ENCODE results near the gene DTNB.

DTNB gene

DNA sequence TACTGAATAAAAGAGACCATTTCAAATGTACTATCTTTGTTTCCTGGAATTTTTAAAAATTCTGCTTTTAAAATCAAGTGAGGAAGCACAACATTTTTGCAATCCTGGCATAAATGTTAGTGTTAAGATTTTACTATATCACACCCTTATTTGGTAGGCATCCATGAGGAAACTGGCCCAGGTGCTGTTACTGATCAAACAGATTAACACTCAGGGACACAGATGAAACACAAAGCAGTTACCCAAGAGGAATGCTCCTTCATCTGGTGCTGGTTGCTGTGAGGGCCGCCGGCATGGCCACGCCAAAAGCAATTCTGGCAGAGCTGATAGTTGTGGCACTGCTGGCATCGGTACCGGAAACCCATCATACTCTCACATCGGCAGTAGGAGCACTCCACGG is 96.8 kb downstream of the DTNB start:
- Histone ChIP-seq H3K27me3 (ENCODE audit: control insufficient read depth in 2 of 2, insufficient read depth in 2 of 2, low read length in 2 of 2) (no peaks in the 10 kb centered on the region), H3K4me3 (ENCODE audit: low read length in 2 of 2) (no peak overlapping the region), H3K4me1 (ENCODE audit: control insufficient read depth in 2 of 2, insufficient read depth in 2 of 2, low read length in 2 of 2) (peaks cover 0 to 4% of the 10 kb centered on the region in 2 donors), H3K27ac (ENCODE audit: low read depth in 2 of 2, low read length in 2 of 2) (no peak overlapping the region), H3K9me3 (ENCODE audit: control insufficient read depth in 2 of 2, low read length in 2 of 2) (no peaks in the 10 kb centered on the region), H3K36me3 (ENCODE audit: control insufficient read depth in 2 of 2, insufficient read depth in 2 of 2, low read length in 2 of 2) (no peaks in the 10 kb centered on the region), H3K9ac (ENCODE audit: low read depth in 1 of 2, low read length in 2 of 2) (no peak overlapping the region)

DNA sequence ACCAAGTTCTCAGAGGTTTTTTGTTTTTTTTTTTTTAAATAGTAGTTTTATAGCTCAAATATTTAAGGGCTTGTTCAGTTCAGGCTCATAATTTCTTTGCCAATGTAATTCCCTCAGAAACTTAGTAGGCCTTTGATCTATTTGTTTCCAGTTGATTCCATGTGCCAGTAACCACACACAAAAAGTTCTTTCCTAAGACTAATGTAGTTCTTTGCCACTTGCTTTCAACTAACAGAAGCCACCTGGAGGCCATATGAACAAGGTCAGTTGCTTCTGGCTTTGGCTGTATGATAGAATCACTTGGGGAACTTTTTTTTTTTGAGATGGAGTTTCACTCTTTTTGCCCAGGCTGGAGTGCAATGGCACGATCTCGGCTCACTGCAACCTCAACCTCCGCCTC is 100.7 kb downstream of the DTNB start:
- Histone ChIP-seq H3K27ac (ENCODE audit: low read depth in 2 of 2, low read length in 2 of 2) (no peak overlapping the region), H3K4me3 (ENCODE audit: low read length in 2 of 2) (no peak overlapping the region), H3K27me3 (ENCODE audit: control insufficient read depth in 2 of 2, insufficient read depth in 2 of 2, low read length in 2 of 2) (no peaks in the 10 kb centered on the region), H3K9me3 (ENCODE audit: control insufficient read depth in 2 of 2, low read length in 2 of 2) (no peaks in the 10 kb centered on the region), H3K4me1 (ENCODE audit: control insufficient read depth in 2 of 2, insufficient read depth in 2 of 2, low read length in 2 of 2) (peaks cover 0 to 4% of the 10 kb centered on the region in 2 donors), H3K36me3 (ENCODE audit: control insufficient read depth in 2 of 2, insufficient read depth in 2 of 2, low read length in 2 of 2) (no peaks in the 10 kb centered on the region), H3K9ac (ENCODE audit: low read depth in 1 of 2, low read length in 2 of 2) (no peak overlapping the region)

DNA sequence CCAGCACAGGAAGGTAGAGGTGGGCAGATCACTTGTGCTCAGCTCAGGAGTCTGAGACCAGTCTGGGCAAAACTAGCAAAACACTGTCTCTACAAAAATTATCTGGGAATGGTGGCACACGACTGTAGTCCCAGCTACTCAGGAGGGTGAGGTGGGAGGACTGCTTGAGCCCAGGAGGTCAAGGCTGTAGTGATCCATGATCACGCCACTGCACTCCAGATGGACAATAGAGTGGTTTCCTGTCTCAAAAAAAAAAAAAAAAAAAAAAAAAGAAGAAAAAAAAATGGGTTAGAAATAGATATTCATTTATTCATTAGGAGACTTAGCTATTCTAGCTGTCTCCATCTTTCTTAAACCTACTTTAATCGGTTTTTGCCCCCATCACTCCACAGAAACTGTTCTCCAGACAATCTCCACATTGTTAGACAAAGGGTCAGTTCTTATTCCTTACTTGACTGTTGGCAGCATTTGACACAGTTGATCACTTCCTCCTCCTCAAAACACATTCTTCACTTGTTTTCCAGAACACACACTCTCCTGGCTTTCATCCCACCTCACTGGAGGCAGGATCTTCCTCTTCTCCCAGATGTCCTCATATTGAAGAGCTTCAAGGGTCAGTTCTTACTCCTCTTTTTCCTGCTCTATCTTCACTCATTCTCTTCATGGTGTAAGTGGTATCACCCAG is 103.1 kb downstream of the DTNB start:
- Histone ChIP-seq H3K27me3 (ENCODE audit: control insufficient read depth in 2 of 2, insufficient read depth in 2 of 2, low read length in 2 of 2) (no peaks in the 10 kb centered on the region), H3K27ac (ENCODE audit: low read depth in 2 of 2, low read length in 2 of 2) (no peak overlapping the region), H3K9me3 (ENCODE audit: control insufficient read depth in 2 of 2, low read length in 2 of 2) (no peaks in the 10 kb centered on the region), H3K9ac (ENCODE audit: low read depth in 1 of 2, low read length in 2 of 2) (no peak overlapping the region), H3K4me1 (ENCODE audit: control insufficient read depth in 2 of 2, insufficient read depth in 2 of 2, low read length in 2 of 2) (peaks cover 0 to 3% of the 10 kb centered on the region in 2 donors), H3K4me3 (ENCODE audit: low read length in 2 of 2) (no peak overlapping the region), H3K36me3 (ENCODE audit: control insufficient read depth in 2 of 2, insufficient read depth in 2 of 2, low read length in 2 of 2) (no peaks in the 10 kb centered on the region)

DNA sequence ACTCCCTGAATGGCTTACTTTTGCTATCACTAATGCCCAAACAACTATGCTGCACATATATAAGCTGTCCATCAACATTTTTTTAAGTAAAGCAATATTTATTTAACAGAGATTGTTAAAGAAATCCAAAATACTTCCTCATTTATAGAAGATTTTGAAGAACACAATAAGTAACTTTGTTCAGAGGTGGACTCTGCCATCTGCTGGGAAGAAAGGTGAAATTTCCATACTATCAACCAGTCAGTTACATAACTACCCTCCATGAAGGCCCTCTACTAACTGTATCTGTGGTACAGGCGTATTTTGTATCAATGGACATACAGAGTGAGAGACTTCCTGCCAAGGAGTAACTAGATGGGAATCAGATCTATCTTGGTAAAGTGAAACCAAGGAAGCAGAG is 106.0 kb downstream of the DTNB start:
- H3K9me3 ChIP-seq (ENCODE audit: control insufficient read depth in 2 of 2, low read length in 2 of 2), result no peaks in the 10 kb centered on the region
- H3K4me3 ChIP-seq (ENCODE audit: low read length in 2 of 2), result no peak overlapping the region
- H3K4me1 ChIP-seq (ENCODE audit: control insufficient read depth in 2 of 2, insufficient read depth in 2 of 2, low read length in 2 of 2), result peaks cover 0 to 3% of the 10 kb centered on the region in 2 donors
- H3K36me3 ChIP-seq (ENCODE audit: control insufficient read depth in 2 of 2, insufficient read depth in 2 of 2, low read length in 2 of 2), result no peaks in the 10 kb centered on the region
- no peaks in the 10 kb centered on the region for H3K27me3 ChIP-seq (ENCODE audit: control insufficient read depth in 2 of 2, insufficient read depth in 2 of 2, low read length in 2 of 2)
- no peak overlapping the region for H3K27ac ChIP-seq (ENCODE audit: low read depth in 2 of 2, low read length in 2 of 2)
- no peak overlapping the region for H3K9ac ChIP-seq (ENCODE audit: low read depth in 1 of 2, low read length in 2 of 2)

DNA sequence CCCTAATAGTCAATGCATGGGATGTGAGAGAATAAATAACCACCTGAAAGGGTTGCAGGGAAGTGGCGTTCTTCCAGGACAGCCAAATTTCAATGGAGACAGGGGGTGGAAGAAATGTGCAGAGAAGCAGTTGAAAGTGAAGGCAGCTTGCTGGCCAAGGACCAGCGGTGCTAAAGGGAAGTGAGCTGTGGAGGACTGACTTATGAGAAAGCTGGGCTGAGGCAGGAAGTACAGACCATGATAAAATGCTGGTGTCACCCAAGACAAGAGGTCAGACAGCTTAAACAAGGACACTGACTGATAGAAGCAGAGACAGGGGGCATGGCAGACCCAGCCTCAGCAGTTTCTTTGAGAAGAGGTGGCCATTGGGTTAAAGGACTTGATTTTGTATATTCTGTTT is 106.7 kb downstream of the DTNB start:
- no peaks in the 10 kb centered on the region for H3K27me3 ChIP-seq (ENCODE audit: control insufficient read depth in 2 of 2, insufficient read depth in 2 of 2, low read length in 2 of 2)
- no peak overlapping the region for H3K27ac ChIP-seq (ENCODE audit: low read depth in 2 of 2, low read length in 2 of 2)
- no peaks in the 10 kb centered on the region for H3K9me3 ChIP-seq (ENCODE audit: control insufficient read depth in 2 of 2, low read length in 2 of 2)
- no peaks in the 10 kb centered on the region for H3K36me3 ChIP-seq (ENCODE audit: control insufficient read depth in 2 of 2, insufficient read depth in 2 of 2, low read length in 2 of 2)
- no peak overlapping the region for H3K9ac ChIP-seq (ENCODE audit: low read depth in 1 of 2, low read length in 2 of 2)
- H3K4me3 ChIP-seq (ENCODE audit: low read length in 2 of 2), result no peak overlapping the region
- H3K4me1 ChIP-seq (ENCODE audit: control insufficient read depth in 2 of 2, insufficient read depth in 2 of 2, low read length in 2 of 2), result peaks cover 0 to 3% of the 10 kb centered on the region in 2 donors

DNA sequence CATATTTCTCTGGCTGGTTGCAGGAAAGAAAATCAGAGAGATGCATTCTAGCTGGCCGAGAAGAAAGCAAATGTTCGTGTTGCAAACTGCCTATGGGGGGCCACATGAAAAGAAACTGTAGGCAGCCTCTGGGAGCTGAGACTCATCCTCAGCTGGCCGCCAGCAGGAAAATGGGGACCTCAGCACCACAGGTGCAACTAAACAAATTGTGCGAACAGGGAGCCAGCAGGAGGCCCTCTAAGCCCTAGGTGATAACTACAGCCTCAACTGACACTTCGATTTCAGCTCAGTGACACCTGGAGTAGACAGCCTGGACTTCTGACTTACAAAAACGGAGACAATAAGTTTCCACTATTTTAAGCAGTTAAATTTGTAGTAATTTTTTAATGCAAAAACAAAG is 107.3 kb downstream of the DTNB start:
- H3K9ac ChIP-seq (ENCODE audit: low read depth in 1 of 2, low read length in 2 of 2), result no peak overlapping the region
- no peaks in the 10 kb centered on the region for H3K36me3 ChIP-seq (ENCODE audit: control insufficient read depth in 2 of 2, insufficient read depth in 2 of 2, low read length in 2 of 2)
- H3K4me1 ChIP-seq (ENCODE audit: control insufficient read depth in 2 of 2, insufficient read depth in 2 of 2, low read length in 2 of 2), result peaks cover 0 to 3% of the 10 kb centered on the region in 2 donors
- no peak overlapping the region for H3K27ac ChIP-seq (ENCODE audit: low read depth in 2 of 2, low read length in 2 of 2)
- H3K4me3 ChIP-seq (ENCODE audit: low read length in 2 of 2), result no peak overlapping the region
- no peaks in the 10 kb centered on the region for H3K9me3 ChIP-seq (ENCODE audit: control insufficient read depth in 2 of 2, low read length in 2 of 2)
- H3K27me3 ChIP-seq (ENCODE audit: control insufficient read depth in 2 of 2, insufficient read depth in 2 of 2, low read length in 2 of 2), result no peaks in the 10 kb centered on the region

DNA sequence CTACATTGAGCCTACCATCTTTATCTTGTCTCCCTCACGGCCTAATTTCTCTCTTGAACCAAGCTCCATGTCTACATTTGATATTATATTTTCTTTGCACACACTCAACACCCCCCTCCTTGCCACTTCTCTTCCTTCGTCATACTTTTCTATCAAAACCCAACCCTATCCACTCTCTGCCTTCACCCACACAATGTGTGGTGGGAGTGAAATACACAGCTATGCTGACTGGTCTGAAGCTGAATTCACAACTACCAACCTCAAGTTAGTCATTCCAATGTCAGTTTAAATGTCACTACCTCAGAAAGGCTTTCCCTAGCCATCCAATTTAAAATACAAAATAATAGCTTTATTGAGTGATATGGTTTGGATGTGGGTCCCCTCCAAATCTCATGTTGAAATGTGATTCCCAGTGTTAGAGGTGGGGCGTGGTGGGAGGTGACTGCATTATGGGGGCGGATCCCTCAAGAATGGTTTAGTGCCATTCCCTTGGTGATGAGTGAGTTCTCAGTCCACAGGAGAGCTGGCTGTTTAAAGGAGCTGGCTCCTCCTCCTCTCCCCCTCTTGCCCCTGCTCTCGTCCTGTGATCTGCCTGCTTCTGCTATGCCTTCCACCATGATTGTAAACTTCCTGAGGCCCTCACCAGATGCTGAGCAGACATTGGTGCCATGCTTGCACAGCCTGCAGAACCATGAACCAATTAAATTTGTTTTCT is 112.1 kb downstream of the DTNB start:
- Histone ChIP-seq H3K4me1 (ENCODE audit: control insufficient read depth in 2 of 2, insufficient read depth in 2 of 2, low read length in 2 of 2) (no peaks in the 10 kb centered on the region), H3K4me3 (ENCODE audit: low read length in 2 of 2) (no peak overlapping the region), H3K9me3 (ENCODE audit: control insufficient read depth in 2 of 2, low read length in 2 of 2) (no peaks in the 10 kb centered on the region), H3K27me3 (ENCODE audit: control insufficient read depth in 2 of 2, insufficient read depth in 2 of 2, low read length in 2 of 2) (no peaks in the 10 kb centered on the region), H3K27ac (ENCODE audit: low read depth in 2 of 2, low read length in 2 of 2) (no peak overlapping the region), H3K36me3 (ENCODE audit: control insufficient read depth in 2 of 2, insufficient read depth in 2 of 2, low read length in 2 of 2) (no peaks in the 10 kb centered on the region), H3K9ac (ENCODE audit: low read depth in 1 of 2, low read length in 2 of 2) (no peak overlapping the region)

DNA sequence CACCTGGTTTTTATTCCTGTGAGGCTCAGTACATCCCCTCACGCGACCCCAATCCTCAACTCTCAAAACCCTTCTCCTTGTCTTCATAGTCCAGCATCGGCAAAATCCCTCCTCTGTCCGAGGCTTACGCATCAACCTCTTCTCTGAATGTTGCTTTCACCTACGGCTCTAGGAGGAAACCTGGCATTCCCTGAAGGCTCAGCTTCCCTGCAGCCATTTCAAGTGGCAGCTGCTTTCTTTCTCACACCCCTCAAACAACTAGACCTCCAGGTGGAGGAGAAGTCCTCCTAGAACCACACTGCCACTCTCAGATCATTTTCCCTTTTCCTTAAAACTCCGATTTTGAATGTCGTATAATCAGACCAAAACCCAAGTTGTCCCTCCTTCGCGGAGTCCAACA is 114.2 kb downstream of the DTNB start:
- no peak overlapping the region for H3K27ac ChIP-seq (ENCODE audit: low read depth in 2 of 2, low read length in 2 of 2)
- no peaks in the 10 kb centered on the region for H3K9me3 ChIP-seq (ENCODE audit: control insufficient read depth in 2 of 2, low read length in 2 of 2)
- no peaks in the 10 kb centered on the region for H3K27me3 ChIP-seq (ENCODE audit: control insufficient read depth in 2 of 2, insufficient read depth in 2 of 2, low read length in 2 of 2)
- H3K36me3 ChIP-seq (ENCODE audit: control insufficient read depth in 2 of 2, insufficient read depth in 2 of 2, low read length in 2 of 2), result no peaks in the 10 kb centered on the region
- no peaks in the 10 kb centered on the region for H3K4me1 ChIP-seq (ENCODE audit: control insufficient read depth in 2 of 2, insufficient read depth in 2 of 2, low read length in 2 of 2)
- no peak overlapping the region for H3K9ac ChIP-seq (ENCODE audit: low read depth in 1 of 2, low read length in 2 of 2)
- H3K4me3 ChIP-seq (ENCODE audit: low read length in 2 of 2), result no peak overlapping the region

DNA sequence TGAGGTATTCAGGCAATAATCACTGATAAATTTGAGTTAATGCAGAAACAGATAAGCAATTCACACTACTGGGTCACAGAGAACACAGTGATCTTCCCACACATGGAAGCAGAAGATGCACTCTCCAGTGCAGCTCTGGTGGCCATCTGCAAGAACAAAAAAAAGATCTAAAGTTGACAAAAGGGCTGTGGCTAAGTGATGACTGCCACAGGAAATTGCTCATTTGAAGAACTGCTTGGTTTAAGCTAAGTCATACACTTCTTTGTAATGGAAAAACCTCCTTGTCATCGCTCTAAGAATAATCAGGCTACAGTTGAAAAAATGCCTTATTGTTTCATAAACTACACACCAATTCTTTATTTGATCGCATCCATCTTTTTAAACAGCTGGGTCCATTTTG is 115.1 kb downstream of the DTNB start:
- Histone ChIP-seq H3K27me3 (ENCODE audit: control insufficient read depth in 2 of 2, insufficient read depth in 2 of 2, low read length in 2 of 2) (no peaks in the 10 kb centered on the region), H3K4me3 (ENCODE audit: low read length in 2 of 2) (no peak overlapping the region), H3K27ac (ENCODE audit: low read depth in 2 of 2, low read length in 2 of 2) (peak overlapping the region in 1 of 2 donors; percentile 26), H3K4me1 (ENCODE audit: control insufficient read depth in 2 of 2, insufficient read depth in 2 of 2, low read length in 2 of 2) (no peaks in the 10 kb centered on the region), H3K36me3 (ENCODE audit: control insufficient read depth in 2 of 2, insufficient read depth in 2 of 2, low read length in 2 of 2) (no peaks in the 10 kb centered on the region), H3K9me3 (ENCODE audit: control insufficient read depth in 2 of 2, low read length in 2 of 2) (no peaks in the 10 kb centered on the region), H3K9ac (ENCODE audit: low read depth in 1 of 2, low read length in 2 of 2) (no peak overlapping the region)

DNA sequence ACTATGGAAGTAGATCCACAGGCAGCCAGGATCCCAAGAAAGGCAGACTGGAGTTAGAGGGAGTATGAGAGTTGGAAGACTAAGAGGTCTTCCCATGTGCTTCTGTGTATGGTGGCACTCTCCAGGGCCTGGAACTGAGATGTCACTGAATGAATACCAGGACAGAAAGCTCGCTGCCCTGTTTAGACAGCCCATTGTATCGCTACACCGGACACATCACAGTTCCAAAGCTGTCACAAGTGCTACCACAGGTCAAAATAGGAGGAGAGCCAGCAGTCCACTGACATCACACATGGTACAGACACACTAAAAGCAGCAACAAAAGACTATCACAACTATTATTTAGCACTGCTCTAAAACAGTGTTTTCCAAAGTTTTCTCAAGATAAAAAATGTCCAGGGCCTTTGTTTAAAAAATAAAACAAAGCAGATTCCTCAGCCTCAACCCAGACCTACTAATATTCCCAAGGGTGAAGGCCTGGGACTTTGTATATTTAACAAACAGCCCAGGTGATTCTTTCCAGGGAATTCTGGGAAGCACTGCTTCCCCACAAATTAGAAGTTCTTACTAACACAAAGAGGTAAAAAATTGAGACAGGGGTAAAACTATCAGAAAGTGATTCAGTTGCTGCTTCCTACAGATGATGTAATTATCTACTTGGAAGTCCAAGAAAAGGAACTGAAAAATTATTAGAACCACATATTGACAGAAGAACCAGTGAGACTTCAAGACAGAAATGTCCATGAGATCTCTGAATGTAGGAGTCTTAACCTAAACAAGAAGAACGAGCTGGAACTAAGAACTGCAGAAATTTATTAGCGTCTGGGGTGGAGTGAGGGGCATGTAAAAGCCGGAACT is 116.0 kb downstream of the DTNB start:
- Histone ChIP-seq H3K36me3 (ENCODE audit: control insufficient read depth in 2 of 2, insufficient read depth in 2 of 2, low read length in 2 of 2) (no peaks in the 10 kb centered on the region), H3K27me3 (ENCODE audit: control insufficient read depth in 2 of 2, insufficient read depth in 2 of 2, low read length in 2 of 2) (no peaks in the 10 kb centered on the region), H3K9ac (ENCODE audit: low read depth in 1 of 2, low read length in 2 of 2) (no peak overlapping the region), H3K9me3 (ENCODE audit: control insufficient read depth in 2 of 2, low read length in 2 of 2) (no peaks in the 10 kb centered on the region), H3K4me3 (ENCODE audit: low read length in 2 of 2) (no peak overlapping the region), H3K27ac (ENCODE audit: low read depth in 2 of 2, low read length in 2 of 2) (no peak overlapping the region), H3K4me1 (ENCODE audit: control insufficient read depth in 2 of 2, insufficient read depth in 2 of 2, low read length in 2 of 2) (no peaks in the 10 kb centered on the region)
